Measurements from ENCODE around the gene ARHGEF17. TPM values are rescaled to one million over a fixed set of nuclear protein-coding genes. Genes with fewer than 3 reads are reported as not detected.

ARHGEF17 gene
- polyA plus RNA-seq, 10 donors: 36.6 to 51.6 (median 43.7) TPM

DNA sequence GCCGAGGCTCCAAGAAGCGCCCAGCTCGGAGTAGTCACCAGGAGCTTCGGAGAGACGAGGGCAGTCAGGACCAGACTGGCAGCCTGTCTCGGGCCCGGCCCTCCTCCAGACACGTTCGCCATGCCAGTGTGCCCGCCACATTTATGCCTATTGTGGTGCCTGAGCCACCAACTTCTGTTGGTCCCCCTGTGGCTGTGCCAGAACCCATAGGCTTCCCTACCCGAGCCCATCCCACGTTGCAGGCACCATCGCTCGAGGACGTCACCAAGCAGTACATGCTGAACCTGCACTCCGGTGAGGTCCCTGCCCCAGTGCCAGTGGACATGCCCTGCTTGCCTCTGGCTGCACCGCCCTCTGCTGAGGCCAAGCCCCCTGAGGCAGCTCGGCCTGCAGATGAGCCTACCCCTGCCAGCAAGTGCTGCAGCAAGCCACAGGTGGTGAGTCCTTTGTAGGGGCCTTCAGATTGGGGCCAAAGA, 3.4 kb downstream of the ARHGEF17 start:
- DNase-seq: no peak

- no peak for DNase-seq
Observed at GRCh38 chr11:73312036-73312435, 4.0 kb downstream of the ARHGEF17 start.

GRCh38 chr11:73312851-73313327, 4.8 kb downstream of the ARHGEF17 start:
- DNase-seq: peak; percentile 33 to 72 (median 53)

GRCh38 chr11:73313652-73314051, 5.6 kb downstream of the ARHGEF17 start:
- no peak for DNase-seq

DNA sequence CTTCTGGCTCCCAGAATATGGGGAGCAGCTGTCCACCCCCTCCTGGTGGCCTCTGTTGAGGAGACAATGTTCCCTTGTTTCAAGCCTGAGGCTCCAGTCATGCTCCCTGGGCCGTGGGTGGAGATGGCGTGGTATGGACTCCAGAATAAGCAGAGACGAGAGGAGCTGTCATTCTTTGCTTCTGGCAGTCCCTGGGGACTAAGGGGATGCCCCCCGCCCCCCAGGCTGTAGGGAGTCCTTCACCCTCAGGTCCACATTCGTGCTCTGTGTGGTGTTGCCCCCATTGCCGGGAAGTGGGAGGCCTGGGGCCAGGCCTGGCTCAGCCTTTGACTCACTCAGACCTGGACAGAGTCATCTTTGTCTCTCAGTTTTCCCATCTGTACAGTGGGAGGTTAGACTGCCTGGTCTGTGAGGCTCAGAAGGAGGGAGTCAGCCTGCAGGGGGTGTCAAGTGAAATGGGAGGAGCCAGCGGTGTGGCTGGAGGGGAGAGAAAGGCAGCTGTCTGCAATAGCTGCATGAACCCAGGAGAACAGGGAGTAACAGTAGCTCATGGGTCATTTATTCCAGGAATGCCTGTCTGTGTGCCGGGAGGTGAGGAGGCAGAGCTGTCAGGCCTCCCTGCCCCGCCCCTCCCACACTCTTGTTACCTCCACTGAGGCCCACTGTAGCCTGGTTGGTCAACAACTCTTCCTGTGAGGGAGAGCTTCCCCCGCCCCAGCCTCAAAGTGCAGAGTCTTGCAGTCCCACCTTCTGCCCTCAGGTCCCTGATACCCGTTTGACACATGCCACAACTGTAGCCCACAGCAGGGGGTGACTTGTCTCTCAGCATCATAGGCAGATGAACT, 6.3 kb downstream of the ARHGEF17 start:
- DNase-seq: peak in 1 of 3 donors; percentile 57

GRCh38 chr11:73315293-73316020, 7.4 kb downstream of the ARHGEF17 start:
- peak in 1 of 3 donors; percentile 56 for DNase-seq

DNA sequence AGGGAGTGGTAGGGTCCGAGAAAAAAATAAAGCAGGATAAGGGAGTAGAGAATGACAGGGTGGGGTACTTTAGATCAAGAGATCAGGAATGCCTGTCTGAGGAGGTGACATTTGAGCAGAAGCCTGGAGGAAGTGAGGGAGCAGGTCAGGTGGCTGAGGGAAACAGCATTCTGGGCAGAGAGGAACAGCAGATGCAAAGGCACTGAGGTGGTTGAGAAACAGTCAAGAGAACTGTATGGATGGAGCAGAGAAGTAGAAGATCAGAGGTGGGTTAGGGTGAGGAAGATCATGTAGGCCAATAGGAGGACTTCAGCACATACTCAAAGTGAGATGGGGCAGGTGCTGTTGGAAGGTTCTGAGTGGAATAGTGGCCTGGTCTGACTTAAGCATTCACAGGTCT, 8.3 kb downstream of the ARHGEF17 start:
- DNase-seq: no peak

DNA sequence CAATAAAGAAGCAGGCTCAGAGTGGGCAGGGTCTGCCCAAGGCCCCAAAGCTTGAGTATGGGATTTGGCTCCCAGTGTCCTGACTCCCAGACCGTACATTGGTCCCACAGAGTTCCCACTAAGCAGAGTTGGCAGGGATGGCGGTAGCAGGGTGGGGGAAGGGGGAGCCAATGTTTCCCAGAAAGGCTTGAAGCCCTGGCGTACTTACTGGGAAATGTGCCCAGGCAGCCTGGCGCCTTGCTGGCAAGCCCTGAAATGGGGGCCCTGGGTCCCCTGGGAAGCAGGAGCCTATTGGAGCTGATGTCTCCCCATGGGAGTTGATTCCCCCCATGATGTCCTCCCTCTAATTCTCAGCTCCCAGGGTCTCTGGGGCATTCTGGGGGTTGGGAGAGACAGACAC, 9.3 kb downstream of the ARHGEF17 start:
- no peak for DNase-seq

DNA sequence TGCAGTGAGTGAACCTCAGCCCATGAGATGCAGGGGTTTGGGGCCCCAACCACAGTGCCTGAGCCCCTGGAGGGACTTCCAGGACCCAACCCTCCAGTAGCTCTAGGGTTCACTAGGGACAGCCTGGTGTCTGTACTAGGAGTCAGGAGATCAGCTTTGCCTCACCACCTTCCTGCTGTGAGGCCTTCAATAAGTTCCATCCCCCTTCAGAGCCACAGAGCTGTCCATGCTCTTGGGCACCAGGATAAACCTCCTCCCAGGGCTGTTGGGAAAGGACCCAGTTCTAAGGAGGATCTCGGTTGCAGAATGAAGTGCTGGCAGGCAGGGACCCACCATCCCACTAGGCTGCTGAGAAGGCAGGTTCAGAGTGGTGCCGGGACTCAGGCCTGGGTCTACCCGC, 9.7 kb downstream of the ARHGEF17 start:
- DNase-seq: no peak

- DNase-seq: no peak
Observed at GRCh38 chr11:73318501-73319011, 10.5 kb downstream of the ARHGEF17 start.

DNA sequence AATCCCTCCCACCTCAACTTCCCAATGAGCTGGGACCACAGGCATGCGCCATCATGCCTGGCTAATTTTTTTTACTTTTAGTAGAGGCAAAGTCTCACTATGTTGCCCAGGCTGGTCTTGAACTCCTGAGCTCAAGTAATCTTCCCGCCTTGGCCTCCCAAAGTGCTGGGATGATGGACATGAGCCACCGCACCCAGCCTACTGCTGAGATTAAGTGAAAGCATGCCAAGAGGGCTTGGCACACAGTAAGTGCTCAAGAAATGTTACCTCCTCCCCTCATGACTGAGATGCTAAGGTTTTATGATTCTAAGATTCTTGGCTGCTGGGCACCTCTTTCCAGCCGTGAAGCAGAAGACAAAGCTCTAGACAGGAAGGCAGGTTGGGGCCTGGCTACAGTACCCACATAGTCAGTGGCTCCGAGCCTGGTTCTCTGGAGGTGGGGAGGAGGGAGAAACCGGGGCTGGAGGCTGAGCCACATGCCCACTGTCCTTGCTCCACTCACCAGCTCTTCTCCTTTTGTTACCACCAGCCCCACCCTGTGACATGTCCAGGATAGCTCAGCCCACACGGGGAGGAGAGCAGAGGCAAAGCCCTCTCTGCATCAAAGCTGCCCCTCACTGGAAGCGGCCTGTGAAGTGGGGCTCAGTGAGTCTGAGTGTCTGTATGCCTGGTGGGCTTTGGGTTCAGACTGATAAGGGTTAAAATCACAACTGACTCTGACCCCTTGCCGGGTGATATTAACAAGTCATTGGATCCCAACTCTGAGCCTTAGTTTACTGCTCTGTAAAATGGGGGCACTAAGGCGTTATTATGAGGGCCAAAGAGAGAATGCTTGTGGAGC, 12.9 kb downstream of the ARHGEF17 start:
- peak in 1 of 3 donors; percentile 34 for DNase-seq

DNA sequence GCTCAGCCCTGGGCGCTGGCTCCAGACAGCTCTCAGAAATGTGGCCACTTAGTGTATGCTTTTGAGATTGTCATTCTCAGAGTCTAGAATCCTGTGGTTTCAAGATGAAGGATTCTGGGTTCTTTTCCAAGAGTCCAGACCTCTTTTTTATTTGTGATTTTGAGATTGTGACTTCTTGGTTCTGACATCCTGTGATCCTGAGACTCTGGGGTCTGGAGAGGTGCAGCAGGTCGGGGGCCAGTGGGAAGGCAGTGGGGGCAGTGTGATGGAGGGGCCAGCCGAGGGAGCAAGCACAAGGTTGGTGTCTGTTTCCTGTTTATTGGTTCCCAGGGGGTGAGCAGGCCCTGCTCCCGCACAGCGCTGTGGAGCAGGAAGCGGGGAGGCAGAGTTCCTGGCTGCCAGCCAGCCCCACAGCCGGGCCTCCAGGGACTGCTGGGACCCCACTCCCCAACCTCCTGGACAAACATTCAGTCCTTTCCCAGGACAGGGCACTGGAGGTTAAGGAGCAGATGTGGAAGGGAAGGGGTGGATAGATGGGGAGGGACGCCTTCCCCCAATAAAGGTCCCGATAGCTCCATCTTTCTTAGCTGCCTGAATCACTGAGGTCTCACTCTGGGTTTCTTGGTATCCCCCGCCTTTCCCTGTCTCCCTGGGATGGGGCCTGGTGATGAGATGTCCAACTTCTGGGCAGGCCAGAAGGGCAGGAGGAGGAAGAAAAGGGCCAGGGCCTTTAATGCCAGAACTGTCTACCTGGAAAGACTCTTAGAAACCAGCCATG, 13.7 kb downstream of the ARHGEF17 start:
- DNase-seq: peak in 2 of 3 donors; percentile 35 to 79

DNA sequence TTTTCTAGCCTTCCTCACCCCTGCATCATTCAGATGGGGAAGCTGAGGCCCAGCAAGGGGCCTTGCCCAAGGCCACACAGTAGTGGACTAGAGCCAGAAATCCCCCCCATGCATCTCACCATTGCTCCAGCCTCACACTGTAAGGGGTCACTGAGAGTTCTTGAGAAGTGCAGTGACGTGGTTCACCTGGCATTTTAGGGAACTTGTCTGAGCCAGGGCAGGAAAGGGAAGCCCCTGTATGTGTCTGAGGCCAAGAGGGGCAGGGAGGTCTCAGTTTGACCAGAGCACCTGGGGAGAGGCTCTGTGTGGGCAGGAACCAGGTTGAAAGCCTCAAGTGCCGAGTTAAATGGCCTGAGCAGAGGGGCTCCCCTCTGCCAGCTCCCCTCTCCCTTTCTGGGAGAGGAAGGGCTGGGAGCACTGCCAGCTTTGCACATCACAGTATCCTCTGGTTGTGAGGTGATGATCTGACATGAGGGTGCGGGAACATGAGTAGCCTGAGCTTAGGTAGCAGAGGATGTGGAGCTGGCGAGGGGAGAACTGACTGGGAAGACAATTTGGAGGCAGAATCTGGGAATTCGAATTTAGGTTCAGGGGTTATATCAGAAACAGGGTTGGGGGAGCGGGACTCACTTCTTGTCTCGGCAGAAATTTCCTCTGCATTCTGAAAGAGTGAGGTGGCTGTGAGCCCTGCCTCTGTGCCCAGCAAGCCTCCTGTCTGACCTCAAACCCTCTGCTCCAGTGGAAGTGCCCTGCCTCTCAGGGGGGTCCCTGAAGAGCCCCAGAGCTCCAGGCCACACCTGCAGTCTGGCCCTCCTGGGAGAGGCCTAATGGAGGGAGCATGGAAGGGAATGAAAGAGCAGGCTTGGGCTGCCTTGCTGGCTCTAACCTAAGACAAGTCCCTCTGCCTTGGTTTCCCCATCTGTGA, 14.6 kb downstream of the ARHGEF17 start:
- peak in 1 of 3 donors; percentile 67 for DNase-seq

DNA sequence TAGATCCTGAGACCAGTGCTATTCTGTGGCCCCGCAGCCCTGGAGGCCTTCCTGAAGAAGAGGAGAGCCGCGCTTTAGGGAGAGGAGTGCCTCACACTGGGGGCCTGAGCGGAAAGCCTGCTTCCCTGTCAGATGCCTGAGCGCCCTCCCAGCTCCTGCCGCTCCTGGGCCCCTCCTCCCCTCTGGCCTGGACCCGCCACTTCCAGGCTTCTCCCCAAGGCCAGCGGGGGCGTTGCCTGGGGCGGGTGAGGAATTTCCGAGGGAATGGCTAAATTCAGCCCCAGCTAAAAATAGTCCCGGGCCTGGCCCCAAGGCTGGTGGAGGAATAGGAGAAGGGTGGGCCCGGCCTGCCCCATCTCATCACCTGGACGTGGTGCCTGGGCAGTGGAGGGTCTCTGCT, 15.4 kb downstream of the ARHGEF17 start:
- DNase-seq: peak; percentile 65 to 89 (median 79)

- DNase-seq: no peak
Observed at GRCh38 chr11:73324116-73324515, 16.0 kb downstream of the ARHGEF17 start.

GRCh38 chr11:73324665-73325035, 16.6 kb downstream of the ARHGEF17 start:
- DNase-seq: no peak

DNA sequence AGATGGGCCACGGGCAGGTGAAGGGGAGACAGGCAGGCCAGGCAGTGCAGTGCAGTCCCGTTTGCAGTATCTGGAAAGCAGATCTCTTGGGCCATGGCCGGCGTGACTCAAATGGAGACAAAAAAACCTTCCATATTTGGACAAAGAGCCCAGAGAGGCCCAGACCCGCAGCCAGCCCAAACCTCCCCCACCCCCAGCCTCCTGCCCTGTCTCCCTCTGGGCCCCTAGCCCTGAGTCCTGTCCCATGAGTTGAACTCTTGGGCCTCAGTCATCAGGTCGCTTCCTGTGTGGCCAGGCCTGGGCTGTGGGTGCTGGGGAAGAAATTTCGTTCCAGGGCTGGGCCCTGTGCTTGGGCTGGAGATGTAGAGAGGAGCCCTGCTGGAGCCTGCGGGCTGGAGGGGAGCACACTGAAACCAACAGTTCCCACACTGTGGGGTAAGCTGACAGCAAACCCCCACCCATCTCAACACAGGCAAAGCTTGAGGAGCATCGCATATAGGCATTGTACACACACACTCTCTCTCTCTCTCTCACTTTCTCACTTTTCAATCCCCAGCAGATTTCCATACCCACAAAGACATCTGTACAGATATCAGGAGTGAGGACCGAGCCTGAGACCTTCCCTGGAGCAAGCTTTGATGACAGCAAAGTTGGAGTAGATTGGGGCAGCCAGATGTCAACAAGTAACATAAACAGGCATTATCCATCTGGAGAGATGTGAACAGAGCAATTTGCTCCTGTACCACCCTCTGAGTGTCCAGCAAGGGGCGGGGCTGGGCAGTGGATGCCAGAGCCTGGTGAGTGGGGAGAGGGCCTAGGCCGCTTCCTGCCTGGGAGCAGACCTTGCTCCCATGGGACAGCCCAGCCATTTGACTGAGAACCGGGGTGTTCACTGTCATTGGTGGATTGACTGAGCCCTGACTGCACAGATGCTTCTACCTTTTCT, 17.2 kb downstream of the ARHGEF17 start:
- no peak for DNase-seq
